ENCODE results near the gene RPL7L1.
"Not testable (repeated sequence)": the region's sequence is repeated elsewhere in the genome, so short reads cannot be mapped to it uniquely, and the experiment has no call there.

RPL7L1 gene

DNA sequence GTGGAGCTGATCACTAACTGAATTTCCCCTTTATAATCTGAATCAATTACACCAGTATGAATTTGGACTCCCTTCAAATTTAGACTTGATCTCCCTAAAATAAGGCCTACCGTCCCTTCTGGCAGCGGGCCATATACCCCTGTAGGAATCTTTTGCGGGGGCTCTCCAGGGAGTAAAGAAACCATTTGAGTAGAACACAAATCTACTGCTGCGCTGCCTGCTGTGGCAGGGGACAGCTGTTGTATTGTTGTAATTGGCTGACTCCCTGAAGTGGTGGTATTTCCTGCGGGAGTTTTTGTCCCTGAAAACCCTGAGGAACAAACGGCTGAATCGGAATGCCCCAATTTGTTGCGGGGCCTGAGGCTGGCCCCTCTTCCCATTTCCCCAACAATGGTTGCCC lies 20.5 kb downstream of the RPL7L1 start:
- H3K36me3 ChIP-seq (ENCODE audit: insufficient read depth, low read length), result no peaks in the 10 kb centered on the region
- H3K4me1 ChIP-seq (ENCODE audit: insufficient read depth, low read length), result peaks cover 18% of the 10 kb centered on the region
- no peak overlapping the region for H3K9ac ChIP-seq (ENCODE audit: low read depth, low read length)
- no peak overlapping the region for H3K4me3 ChIP-seq (ENCODE audit: low read depth in 1 of 2, low read length in 2 of 2)
- no peak for DNase-seq
- H3K27ac ChIP-seq (ENCODE audit: low read length), result no peak overlapping the region
- H3K9me3 ChIP-seq (ENCODE audit: insufficient read depth, low read length, severe bottlenecking), result no peaks in the 10 kb centered on the region
- no peak for TF ChIP-seq EZH2 (IDR thresholded peaks at IDR 0.05; ENCODE audit: borderline replicate concordance, low read depth, low read length, severe bottlenecking)
- TF ChIP-seq, protein P1, sequence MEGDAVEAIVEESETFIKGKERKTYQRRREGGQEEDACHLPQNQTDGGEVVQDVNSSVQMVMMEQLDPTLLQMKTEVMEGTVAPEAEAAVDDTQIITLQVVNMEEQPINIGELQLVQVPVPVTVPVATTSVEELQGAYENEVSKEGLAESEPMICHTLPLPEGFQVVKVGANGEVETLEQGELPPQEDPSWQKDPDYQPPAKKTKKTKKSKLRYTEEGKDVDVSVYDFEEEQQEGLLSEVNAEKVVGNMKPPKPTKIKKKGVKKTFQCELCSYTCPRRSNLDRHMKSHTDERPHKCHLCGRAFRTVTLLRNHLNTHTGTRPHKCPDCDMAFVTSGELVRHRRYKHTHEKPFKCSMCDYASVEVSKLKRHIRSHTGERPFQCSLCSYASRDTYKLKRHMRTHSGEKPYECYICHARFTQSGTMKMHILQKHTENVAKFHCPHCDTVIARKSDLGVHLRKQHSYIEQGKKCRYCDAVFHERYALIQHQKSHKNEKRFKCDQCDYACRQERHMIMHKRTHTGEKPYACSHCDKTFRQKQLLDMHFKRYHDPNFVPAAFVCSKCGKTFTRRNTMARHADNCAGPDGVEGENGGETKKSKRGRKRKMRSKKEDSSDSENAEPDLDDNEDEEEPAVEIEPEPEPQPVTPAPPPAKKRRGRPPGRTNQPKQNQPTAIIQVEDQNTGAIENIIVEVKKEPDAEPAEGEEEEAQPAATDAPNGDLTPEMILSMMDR (IDR thresholded peaks at IDR 0.05; ENCODE audit: borderline replicate concordance, extremely low read depth, low read length, poor library complexity, severe bottlenecking), result no peak
- no peak overlapping the region for H3K4me2 ChIP-seq (ENCODE audit: insufficient read depth, low read length)
- no peak overlapping the region for H2AFZ ChIP-seq (ENCODE audit: low read depth, low read length)
- no peaks in the 10 kb centered on the region for H3K27me3 ChIP-seq (ENCODE audit: insufficient read depth, low read length, poor library complexity)
- H3K79me2 ChIP-seq (ENCODE audit: insufficient read depth, low read length), result no peaks in the 10 kb centered on the region
- no peak for ATAC-seq (ENCODE audit: insufficient read depth, low read depth)
- H4K20me1 ChIP-seq (ENCODE audit: insufficient read depth, low read length), result no peaks in the 10 kb centered on the region

DNA sequence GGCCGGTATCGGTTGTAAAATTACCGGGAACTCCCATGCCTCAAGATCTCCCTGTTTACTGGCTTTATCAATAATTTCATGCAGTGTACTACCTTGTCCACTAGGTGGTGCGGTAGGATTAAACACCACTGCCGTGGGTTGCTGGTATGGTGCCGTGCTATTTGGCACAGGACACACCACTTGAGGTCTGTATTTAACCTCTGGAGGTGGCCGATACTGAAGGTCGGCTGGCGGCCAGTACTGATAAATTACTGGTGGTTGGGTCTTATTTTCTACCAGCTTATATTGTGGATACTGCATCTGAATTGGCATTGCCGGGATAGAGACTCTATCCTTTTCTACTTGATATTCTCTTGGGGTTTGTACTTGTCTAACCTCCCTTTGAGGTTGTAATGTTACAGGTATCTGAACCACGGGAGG lies 22.1 kb downstream of the RPL7L1 start:
- peaks cover 18% of the 10 kb centered on the region for H3K4me1 ChIP-seq (ENCODE audit: insufficient read depth, low read length)
- H3K4me2 ChIP-seq (ENCODE audit: insufficient read depth, low read length), result peak overlapping the region; percentile 49
- TF ChIP-seq EZH2 (IDR thresholded peaks at IDR 0.05; ENCODE audit: borderline replicate concordance, low read depth, low read length, severe bottlenecking), result no peak
- TF ChIP-seq, protein P1 (IDR thresholded peaks at IDR 0.05; ENCODE audit: borderline replicate concordance, extremely low read depth, low read length, poor library complexity, severe bottlenecking), result peak; percentile 91
- H3K9ac ChIP-seq (ENCODE audit: low read depth, low read length), result peak overlapping the region; percentile 39; the same call in 1 of the 2 replicates
- no peaks in the 10 kb centered on the region for H3K79me2 ChIP-seq (ENCODE audit: insufficient read depth, low read length)
- peak overlapping the region in 1 of 2 experiments; percentile 14; a peak in 1 of 4 replicates for H3K4me3 ChIP-seq (ENCODE audit: low read depth in 1 of 2, low read length in 2 of 2)
- ATAC-seq (ENCODE audit: insufficient read depth, low read depth) (peak; percentile 97), DNase-seq (peak; percentile 79)
- H3K27ac ChIP-seq (ENCODE audit: low read length), result no peak overlapping the region
- H3K36me3 ChIP-seq (ENCODE audit: insufficient read depth, low read length), result no peaks in the 10 kb centered on the region
- no peaks in the 10 kb centered on the region for H3K27me3 ChIP-seq (ENCODE audit: insufficient read depth, low read length, poor library complexity)
- H2AFZ ChIP-seq (ENCODE audit: low read depth, low read length), result peak overlapping the region; percentile 67
- no peaks in the 10 kb centered on the region for H4K20me1 ChIP-seq (ENCODE audit: insufficient read depth, low read length)
- no peaks in the 10 kb centered on the region for H3K9me3 ChIP-seq (ENCODE audit: insufficient read depth, low read length, severe bottlenecking)

DNA sequence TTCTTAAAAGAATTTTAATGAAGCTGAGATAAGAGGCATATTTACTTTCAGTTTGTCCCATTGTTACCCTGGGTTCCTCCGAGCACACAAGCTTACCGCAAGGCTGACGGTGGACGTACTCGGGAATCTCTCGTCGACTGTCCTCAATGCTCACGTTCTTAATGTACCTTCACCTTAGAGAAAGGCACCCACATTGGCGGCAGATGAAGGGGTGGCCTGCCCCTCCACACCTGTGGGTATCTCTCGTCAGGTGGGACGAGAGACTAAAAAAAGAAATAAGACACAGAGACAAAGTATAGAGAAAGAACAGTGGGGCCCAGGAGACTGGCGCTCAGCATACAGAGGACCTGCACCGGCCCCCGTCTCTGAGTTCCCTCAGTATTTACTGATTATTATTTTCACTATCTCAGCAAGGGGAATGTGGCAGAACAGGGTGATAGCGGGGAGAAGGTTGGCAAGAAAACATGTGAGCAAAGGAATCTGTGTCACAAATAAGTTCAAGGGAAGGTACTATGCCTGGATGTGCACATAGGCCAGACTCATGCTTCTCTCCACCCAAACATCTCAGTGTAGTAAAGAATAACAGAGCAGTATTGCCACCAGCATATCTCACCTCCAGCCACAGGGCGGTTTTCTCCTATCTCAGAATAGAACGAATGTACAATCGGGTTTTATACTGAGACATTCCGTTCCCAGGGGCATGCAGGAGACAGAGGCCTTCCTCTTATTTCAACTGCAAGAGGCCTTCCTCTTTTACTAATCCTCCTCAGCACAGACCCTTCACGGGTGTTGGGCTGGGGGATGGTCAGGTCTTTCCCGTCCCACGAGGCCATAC lies 23.2 kb downstream of the RPL7L1 start:
- H2AFZ ChIP-seq (ENCODE audit: low read depth, low read length); H3K27ac ChIP-seq (ENCODE audit: low read length); DNase-seq; H3K4me2 ChIP-seq (ENCODE audit: insufficient read depth, low read length); H3K27me3 ChIP-seq (ENCODE audit: insufficient read depth, low read length, poor library complexity); ATAC-seq (ENCODE audit: insufficient read depth, low read depth); H3K36me3 ChIP-seq (ENCODE audit: insufficient read depth, low read length); H3K79me2 ChIP-seq (ENCODE audit: insufficient read depth, low read length); H4K20me1 ChIP-seq (ENCODE audit: insufficient read depth, low read length); H3K9ac ChIP-seq (ENCODE audit: low read depth, low read length); H3K9me3 ChIP-seq (ENCODE audit: insufficient read depth, low read length, severe bottlenecking); H3K4me3 ChIP-seq (ENCODE audit: low read depth in 1 of 2, low read length in 2 of 2): not testable (repeated sequence)
- peaks cover 18% of the 10 kb centered on the region for H3K4me1 ChIP-seq (ENCODE audit: insufficient read depth, low read length)

DNA sequence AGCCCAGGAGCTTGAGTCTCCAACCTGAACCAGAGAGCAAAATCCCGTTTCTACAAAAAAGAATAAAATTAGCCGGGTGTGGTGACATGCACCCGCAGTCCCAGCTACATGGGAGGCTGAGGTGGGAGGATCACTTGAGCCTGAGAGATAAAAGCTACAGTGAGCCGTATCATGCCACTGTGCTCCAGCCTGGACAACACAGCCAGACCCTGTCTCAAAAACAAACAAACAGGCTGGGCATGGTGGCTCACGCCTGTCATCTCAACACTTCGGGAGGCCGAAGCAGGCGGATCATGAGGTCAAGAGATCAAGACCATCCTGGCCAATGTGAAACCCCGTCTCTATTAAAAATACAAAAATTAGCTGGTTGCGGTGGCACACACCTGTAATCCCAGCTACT lies 25.1 kb downstream of the RPL7L1 start:
- DNase-seq (no peak), ATAC-seq (ENCODE audit: insufficient read depth, low read depth) (no peak)
- Histone ChIP-seq H3K9me3 (ENCODE audit: insufficient read depth, low read length, severe bottlenecking) (no peaks in the 10 kb centered on the region), H3K79me2 (ENCODE audit: insufficient read depth, low read length) (no peaks in the 10 kb centered on the region), H2AFZ (ENCODE audit: low read depth, low read length) (no peak overlapping the region), H4K20me1 (ENCODE audit: insufficient read depth, low read length) (no peaks in the 10 kb centered on the region), H3K4me1 (ENCODE audit: insufficient read depth, low read length) (peaks cover 11% of the 10 kb centered on the region), H3K27ac (ENCODE audit: low read length) (no peak overlapping the region), H3K4me3 (ENCODE audit: low read depth in 1 of 2, low read length in 2 of 2) (no peak overlapping the region), H3K9ac (ENCODE audit: low read depth, low read length) (no peak overlapping the region), H3K4me2 (ENCODE audit: insufficient read depth, low read length) (no peak overlapping the region), H3K36me3 (ENCODE audit: insufficient read depth, low read length) (no peaks in the 10 kb centered on the region), H3K27me3 (ENCODE audit: insufficient read depth, low read length, poor library complexity) (no peaks in the 10 kb centered on the region)
- TF ChIP-seq, protein P1 (IDR thresholded peaks at IDR 0.05; ENCODE audit: borderline replicate concordance, extremely low read depth, low read length, poor library complexity, severe bottlenecking), result no peak
- no peak for TF ChIP-seq EZH2 (IDR thresholded peaks at IDR 0.05; ENCODE audit: borderline replicate concordance, low read depth, low read length, severe bottlenecking)
